K562 treated with DMSO at 1 percent for 48 hours (cell line): ENCODE data around the gene ZNF12. TPM values are rescaled to one million over a fixed set of nuclear protein-coding genes. Genes with fewer than 3 reads are reported as not detected.

ENCODE experiments used
- total RNA-seq: library from RNA; unstranded; fragments of 300-600 nt; gene quantifications from 2 replicates; pipeline ENCODE4 v1.2.3, GENCODE V29; 2022; ENCODE audit warnings: low replicate concordance; ENCODE audit errors: extremely low read depth

The ZNF12 gene
- total RNA-seq = not detected in 2 replicates

GRCh38 chr7:6706666-6707407 lies at the start of gene ZNF12:
TSS of gene ZNF12 (minus strand) at chr7:6706947. CDS start at chr7:6705173, 1,774 bp downstream.

GRCh38 chr7:6753964-6754363 lies 47.2 kb upstream of the ZNF12 start, which contains the start of gene RSPH10B2:
TSS of gene RSPH10B2 (plus strand) at chr7:6754103. CDS start at chr7:6757678, 3,575 bp downstream.

Other genes with a start within 250 kb of the ZNF12 start
- not detected in 2 replicates for gene KDELR2, start 222.8 kb downstream of the ZNF12 start, total RNA-seq
- gene GRID2IP, start 155.5 kb downstream of the ZNF12 start, total RNA-seq = not detected in 2 replicates
- gene ZDHHC4, start 129.5 kb downstream of the ZNF12 start, total RNA-seq = not detected in 2 replicates
- gene INTS15, start 116.9 kb downstream of the ZNF12 start, total RNA-seq = not detected in 2 replicates
- not detected in 2 replicates for gene ZNF853, start 91.3 kb downstream of the ZNF12 start, total RNA-seq
- 87.3 TPM in 1 of 2 replicates, not detected in the other for gene ZNF316, start 69.6 kb downstream of the ZNF12 start, total RNA-seq
- not detected in 2 replicates for gene RSPH10B2, start 47.2 kb upstream of the ZNF12 start, total RNA-seq
- gene CCZ1B, start 119.3 kb upstream of the ZNF12 start, total RNA-seq = not detected in 2 replicates